ENCODE data around the gene HTR1A.

- TF ChIP-seq CTCF (IDR thresholded peaks at IDR 0.05; ENCODE audit: low read length) (no peak), EZH2 (IDR thresholded peaks at IDR 0.05; ENCODE audit: borderline replicate concordance, low read length) (no peak)
These were observed 41.7 kb upstream of the HTR1A start for GRCh38 chr5:64003966-64004365.
